ENCODE results near the gene ZCCHC18. TPM values are rescaled to one million over a fixed set of nuclear protein-coding genes. Genes with fewer than 3 reads are reported as not detected.

Gene ZCCHC18
- total RNA-seq, 1 experiment from 2014 or later = 1.2 TPM

GRCh38 chrX:104156630-104157529, 44.6 kb downstream of the ZCCHC18 start, which contains the start of gene SLC25A53:
SLC25A53 (minus strand) TSS chrX:104157009; CDS start chrX:104105257, 51,752 bp downstream.
- H3K9me3 ChIP-seq (replicated peaks) = no peaks in the 10 kb centered on the region
- peak within 1 kb of the TSS; percentile 57 for H3K4me3 ChIP-seq
- no peaks in the 10 kb centered on the region for H3K27me3 ChIP-seq
- H3K36me3 ChIP-seq = no peaks in the 10 kb centered on the region
- peak; percentile 35 to 47 for DNase-seq
- H3K27ac ChIP-seq = peak within 1 kb of the TSS; percentile 69
- H3K4me1 ChIP-seq = no peaks in the 10 kb centered on the region

Other genes with a start within 250 kb of the ZCCHC18 start
- gene TMSB15B, start 149.9 kb upstream of the ZCCHC18 start, total RNA-seq (2014; rRNA removed; shearing (Covaris generic)) = 10.0 and 18.3 TPM in 2 replicates
- not detected in 2 replicates for gene H2BW1, start 98.8 kb upstream of the ZCCHC18 start, total RNA-seq (2014; rRNA removed; shearing (Covaris generic))
- gene H2BW2, start 72.6 kb upstream of the ZCCHC18 start, total RNA-seq (2014; rRNA removed; shearing (Covaris generic)) = not detected in 2 replicates
- 3.0 and 5.7 TPM in 2 replicates for gene TMSB15C, start 36.3 kb upstream of the ZCCHC18 start, total RNA-seq (2014; rRNA removed; shearing (Covaris generic))
- gene SLC25A53, start 44.5 kb downstream of the ZCCHC18 start, total RNA-seq (2014; rRNA removed; shearing (Covaris generic)) = 3.1 and 4.2 TPM in 2 replicates
- gene FAM199X, start 53.9 kb downstream of the ZCCHC18 start, total RNA-seq (2014; rRNA removed; shearing (Covaris generic)) = 7.0 and 7.4 TPM in 2 replicates
- not detected in 2 replicates for gene ESX1, start 142.4 kb downstream of the ZCCHC18 start, total RNA-seq (2014; rRNA removed; shearing (Covaris generic))

Measured in SJCRH30 (cell line).